GM12875 (cell line): ENCODE measurements around the gene PTPMT1.

Source experiments
- H3K4me3 ChIP-seq: one replicate; pipeline ENCODE4 v1.5.1; 2011; ENCODE audit warnings: low read depth, low read length, control low read depth
- TF ChIP-seq, protein P1 (sequence below): IDR thresholded peaks from 2 replicates; pipeline ENCODE4 v1.5.1; 2011; ENCODE audit warnings: low read depth, mild to moderate bottlenecking, control low read depth, inconsistent platforms, low read length, moderate library complexity, borderline replicate concordance; ENCODE audit not compliant: insufficient read depth

PTPMT1 gene

DNA sequence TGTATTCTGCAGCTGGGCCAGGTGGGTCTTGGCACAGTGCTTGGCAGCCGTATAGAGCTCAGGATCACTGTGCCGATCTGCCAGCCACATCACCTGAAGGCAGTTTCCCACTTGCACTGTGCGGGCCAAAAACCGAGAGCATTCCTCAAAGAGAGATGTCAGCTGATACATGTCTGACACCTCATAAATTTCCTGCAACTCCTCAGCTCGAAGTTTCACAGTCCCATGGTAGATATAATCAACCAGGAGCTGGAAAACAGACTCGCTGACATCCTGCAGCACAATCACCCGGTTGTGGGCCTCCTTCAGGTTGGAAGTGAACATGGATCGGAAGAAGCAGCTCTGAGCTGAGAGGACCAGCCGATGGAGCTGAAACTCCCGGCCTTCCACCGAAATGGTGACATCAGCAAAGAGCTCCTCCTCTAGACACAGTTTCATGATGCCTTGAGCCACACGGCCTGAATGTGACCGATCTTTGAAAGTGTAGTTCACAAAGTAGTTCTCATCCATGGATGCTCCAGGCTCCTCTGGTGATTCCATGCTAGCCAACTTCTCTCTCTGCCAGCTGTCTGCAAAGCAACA is 12.2 kb downstream of the PTPMT1 start:
- no peak overlapping the region for H3K4me3 ChIP-seq
- TF ChIP-seq, protein P1, sequence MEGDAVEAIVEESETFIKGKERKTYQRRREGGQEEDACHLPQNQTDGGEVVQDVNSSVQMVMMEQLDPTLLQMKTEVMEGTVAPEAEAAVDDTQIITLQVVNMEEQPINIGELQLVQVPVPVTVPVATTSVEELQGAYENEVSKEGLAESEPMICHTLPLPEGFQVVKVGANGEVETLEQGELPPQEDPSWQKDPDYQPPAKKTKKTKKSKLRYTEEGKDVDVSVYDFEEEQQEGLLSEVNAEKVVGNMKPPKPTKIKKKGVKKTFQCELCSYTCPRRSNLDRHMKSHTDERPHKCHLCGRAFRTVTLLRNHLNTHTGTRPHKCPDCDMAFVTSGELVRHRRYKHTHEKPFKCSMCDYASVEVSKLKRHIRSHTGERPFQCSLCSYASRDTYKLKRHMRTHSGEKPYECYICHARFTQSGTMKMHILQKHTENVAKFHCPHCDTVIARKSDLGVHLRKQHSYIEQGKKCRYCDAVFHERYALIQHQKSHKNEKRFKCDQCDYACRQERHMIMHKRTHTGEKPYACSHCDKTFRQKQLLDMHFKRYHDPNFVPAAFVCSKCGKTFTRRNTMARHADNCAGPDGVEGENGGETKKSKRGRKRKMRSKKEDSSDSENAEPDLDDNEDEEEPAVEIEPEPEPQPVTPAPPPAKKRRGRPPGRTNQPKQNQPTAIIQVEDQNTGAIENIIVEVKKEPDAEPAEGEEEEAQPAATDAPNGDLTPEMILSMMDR = no peak

DNA sequence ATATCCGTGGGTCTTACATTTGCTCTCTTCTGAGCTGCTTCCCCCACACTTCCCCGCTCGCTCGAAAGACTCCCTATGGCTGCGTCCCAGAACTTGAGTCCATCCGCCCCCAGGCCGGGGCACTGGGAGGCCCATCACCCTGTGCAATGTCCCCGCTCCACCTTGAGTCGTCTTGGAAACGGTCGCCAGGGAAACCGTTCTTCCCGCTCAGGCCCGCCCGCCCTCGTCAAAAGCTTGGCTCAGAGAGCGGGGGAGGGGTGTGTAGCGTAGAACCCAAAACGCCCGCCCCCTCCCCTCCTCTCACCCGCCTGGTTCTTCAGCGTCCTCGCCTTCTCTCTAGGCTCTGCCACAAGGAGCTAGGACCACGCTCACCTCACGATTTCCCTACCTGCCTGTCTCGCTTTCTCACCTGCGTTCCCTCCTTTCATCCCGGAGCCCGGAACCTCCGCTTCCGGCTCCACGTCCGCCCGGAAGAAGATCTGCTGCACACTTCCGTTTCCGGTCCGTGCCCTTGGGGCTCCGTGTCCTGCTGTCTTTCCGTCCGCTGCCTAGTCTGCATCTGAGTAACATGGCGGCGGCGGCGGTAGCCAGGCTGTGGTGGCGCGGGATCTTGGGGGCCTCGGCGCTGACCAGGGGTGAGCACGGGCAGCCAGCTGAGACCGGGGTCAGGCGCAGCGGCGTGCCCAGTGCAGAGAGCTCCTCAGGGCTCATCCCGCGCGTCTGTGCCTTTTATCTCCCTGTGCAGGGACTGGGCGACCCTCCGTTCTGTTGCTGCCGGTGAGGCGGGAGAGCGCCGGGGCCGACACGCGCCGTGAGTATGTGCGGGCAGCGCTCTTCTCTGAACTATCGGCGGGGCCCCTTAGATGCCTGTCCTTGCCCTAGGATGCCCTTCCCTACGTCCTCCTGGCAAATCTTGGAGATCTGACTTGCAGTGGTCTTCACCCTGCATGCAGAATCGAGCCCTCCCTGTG is 13.4 kb downstream of the PTPMT1 start, which contains the start of the genes KBTBD4 and NDUFS3:
Gene KBTBD4 (minus strand): TSS at position 447 of the 971 bp plus-strand sequence. CDS start 19 bp downstream, at position 428.
Gene NDUFS3 (plus strand): TSS at position 551 of the 971 bp plus-strand sequence. CDS start 18 bp downstream, at position 569.
- TF ChIP-seq, protein P1 = no peak
- H3K4me3 ChIP-seq = peak within 1 kb of the TSS; percentile 99

DNA sequence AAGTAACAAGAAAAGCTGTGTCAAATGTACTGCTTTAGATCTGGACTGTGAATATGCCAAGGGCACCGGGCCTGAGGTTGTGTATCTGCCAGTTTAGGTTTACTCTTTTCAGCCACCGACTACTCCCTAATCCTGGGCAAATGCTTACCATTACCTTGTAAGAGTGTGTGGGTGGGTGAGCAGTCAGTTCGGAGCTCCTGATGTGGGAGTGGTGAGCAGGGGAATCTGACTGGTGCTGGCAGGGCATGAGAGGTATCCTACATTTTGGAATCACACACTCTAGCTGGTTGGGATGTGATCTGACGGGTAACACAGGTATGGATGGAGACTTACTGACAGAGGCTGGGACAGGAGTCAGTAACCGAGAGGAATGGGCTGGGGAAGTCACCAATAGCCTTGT is 18.4 kb downstream of the PTPMT1 start:
- TF ChIP-seq, protein P1 = no peak
- H3K4me3 ChIP-seq = no peak overlapping the region

DNA sequence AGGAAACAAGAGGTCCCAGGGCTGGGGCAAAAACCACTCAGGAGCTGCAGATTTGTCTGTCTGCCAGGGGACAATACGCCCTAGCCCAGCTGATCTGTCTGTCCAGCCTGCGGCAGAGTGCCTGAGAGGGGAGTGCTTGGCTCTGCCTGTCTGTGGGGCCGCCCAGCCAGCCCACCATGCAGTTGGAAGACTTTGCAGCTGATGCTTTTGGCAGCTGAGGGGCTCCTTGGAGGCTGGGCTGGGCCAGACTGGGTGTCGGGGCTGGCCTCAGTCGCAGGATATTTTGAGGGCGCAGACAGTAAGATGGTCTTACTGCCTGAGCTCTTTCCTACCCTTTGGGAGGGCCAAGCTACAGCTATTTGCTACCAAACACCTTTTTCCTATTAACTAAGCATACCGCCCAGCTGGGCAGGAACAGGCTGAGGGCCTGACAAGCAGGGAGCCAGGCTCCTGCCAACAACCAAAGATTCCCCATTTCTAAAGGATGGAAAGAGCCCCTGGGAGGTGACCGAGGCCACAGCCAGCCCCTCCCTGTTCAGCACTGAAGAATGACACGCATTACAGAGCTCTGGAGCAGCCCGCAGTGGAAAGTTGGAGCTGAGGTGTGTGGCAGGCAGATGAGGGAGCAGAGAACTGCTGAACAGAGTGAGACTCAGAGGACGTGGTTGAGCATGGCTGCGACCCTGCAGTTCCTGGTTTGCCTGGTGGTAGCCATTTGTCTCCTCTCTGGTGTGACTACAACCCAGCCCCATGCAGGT is 20.9 kb downstream of the PTPMT1 start, which contains the start of gene FAM180B:
Gene FAM180B (plus strand): TSS at position 581 of the 758 bp plus-strand sequence. CDS start 91 bp downstream, at position 672.
- TF ChIP-seq, protein P1 = no peak
- H3K4me3 ChIP-seq = no peak within 1 kb of the TSS

DNA sequence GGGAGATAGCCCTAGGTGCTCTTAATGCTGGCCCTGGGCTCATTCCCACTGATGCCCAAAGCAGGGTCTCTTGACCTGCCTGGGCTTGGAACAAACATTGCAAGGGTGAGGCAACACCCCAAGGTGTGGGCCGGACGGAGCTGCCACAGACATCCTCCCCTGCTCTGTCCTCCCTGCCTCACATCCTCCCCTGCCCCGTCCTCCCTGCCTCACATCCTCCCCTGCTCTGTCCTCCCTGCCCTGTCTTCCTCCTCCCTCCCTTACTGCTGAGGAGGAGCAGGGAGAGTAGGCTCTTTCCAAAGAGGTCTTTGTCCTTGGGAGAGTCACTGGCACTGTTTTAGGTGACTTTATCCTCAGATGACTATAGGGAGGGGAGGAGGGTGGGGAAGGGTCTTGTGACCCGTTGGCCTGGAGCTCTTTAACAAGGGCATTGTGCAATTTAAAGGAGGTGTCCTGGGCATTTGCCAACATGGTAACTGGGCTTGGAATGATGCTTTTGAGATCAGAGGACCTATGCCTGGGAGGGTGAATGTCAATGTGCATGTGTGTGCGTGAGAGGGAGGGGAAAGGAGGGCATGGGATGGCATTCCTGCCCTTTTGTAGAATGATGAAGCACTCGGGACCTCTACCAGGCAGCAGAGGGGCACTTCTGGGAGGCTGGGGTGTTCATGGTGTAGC is 21.8 kb downstream of the PTPMT1 start:
- TF ChIP-seq, protein P1 = no peak
- H3K4me3 ChIP-seq = no peak overlapping the region

DNA sequence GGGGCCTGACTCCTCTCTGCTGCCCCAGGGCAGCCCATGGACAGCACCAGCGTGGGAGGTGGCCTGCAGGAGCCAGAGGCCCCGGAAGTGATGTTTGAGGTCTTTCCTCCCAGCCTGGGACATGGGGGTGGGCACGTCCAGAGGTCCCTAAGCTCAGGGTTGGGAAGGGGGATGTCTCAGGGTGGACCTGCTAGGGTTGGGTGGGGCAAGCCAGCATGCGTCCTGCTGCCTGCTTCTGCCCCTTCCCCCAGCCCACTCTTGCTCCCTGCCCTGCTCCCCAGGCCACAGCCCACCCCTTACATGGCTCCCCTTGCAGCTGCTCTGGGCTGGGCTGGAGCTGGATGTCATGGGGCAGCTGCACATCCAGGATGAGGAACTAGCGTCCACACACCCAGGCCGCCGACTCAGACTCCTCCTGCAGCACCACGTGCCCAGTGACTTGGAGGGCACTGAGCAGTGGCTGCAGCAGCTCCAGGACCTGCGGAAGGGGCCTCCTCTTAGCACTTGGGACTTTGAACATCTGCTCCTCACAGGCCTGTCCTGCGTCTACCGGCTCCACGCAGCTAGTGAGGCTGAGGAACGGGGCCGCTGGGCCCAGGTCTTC is 22.4 kb downstream of the PTPMT1 start:
- no peak overlapping the region for H3K4me3 ChIP-seq
- TF ChIP-seq, protein P1 = no peak
